Measurements from ENCODE around the gene UBE2B.
"Not testable (repeated sequence)": the region's sequence is repeated elsewhere in the genome, so short reads cannot be mapped to it uniquely, and the experiment has no call there.

The UBE2B gene

DNA sequence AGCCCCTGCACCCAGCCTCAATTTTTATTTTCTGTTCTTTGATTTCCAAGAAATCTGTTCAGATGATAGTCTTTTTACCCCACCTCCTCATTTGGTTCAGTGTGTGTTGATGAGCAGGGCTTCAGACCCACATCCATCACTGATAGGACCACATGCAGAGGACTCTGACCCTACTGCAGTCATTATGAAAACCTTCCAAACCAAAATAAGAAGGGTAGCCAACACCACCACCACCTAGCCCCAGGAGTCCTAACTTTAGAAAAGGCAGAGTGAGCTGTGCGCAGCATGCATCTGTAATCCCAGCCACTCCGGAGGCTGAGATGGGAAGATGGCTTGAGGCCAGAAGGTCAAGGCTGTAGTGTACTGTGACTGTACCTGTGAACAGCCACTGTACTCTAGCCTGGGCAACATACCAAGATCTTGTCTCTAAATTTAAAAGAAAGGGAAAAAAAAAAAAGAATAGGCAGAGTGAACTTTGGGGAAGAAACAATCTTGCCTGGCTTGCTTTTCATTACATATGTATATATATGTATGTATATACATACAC, 27.3 kb downstream of the UBE2B start:
- no peak for DNase-seq (ENCODE audit: low read depth in 2 of 2, low spot score in 1 of 2)

DNA sequence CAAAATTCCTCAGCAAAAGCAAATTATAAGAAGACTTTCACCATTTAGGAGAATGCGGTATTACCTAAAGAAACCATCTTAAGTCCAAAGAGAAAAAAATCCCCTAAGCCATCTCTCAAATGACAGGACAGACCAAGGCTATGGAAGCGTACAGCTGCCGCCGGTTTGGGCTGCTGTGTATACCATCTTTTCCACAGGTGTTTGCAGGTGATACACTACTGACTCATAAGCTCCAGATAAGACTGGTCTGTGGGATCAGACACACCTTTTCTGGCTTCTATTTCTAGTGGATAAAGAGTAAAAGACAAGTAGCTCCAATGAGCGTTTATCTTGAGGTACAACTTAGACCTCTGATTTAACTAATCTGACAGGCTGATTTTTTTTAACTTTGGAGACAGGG, 32.6 kb downstream of the UBE2B start:
- DNase-seq (ENCODE audit: low read depth in 2 of 2, low spot score in 1 of 2), result no peak

DNA sequence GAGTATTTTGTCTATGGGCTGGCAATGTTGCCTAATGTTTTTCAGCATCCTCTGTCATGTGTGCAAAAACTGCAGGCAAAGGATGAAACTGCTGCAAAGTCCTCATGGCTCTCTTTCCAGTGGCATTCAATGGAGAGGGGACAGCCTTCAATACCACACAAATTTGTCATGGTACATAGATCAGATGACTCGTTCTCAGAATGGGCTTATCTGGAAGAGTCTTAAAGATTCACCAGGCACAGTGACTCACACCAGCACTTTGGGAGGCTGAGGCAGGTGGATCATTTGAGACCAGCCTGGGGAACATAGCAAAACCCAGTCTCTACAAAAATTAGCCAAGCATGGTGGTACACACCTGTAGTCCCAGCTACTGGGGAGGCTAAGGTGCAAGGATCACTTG, 35.0 kb downstream of the UBE2B start:
- no peak for DNase-seq (ENCODE audit: low read depth in 2 of 2, low spot score in 1 of 2)

DNA sequence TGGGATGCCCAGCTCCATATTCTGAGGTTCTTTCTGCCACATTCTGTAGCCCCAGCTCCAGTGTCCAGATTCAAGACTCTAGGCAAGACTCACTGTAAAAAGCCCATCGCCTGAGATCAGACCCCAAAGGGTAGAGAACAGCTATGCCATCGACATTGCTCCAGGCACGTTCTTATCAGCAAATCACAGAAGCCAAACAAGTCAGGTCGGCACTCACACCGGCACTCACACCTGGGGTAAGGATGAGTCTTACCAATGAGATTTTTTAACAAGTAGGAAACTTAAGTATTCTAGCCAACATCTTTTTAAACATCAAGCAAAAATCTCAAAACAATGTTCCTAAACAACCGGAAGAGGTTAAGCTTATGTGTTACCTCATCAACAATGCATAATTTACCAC, 38.0 kb downstream of the UBE2B start:
- DNase-seq (ENCODE audit: low read depth in 2 of 2, low spot score in 1 of 2), result no peak

DNA sequence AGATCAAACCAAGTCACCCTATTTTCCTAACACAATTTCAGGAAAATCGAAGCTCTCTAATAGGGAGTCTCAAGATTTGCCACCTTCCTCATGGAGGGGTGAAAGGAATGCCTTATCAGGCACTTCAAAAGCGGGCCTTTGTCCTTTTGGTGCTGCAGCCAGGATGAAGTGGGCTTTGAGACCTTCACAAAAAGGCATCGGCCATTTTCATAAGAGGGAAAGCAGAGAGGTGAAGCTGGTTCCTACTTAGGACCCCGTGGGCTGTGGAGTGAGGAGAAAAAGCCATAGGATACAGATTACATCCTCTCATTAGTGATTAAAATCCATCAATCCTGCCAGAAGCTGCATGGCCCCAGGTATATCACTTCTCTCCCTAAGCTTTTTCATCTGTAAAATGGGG, 39.5 kb downstream of the UBE2B start:
- no peak for DNase-seq (ENCODE audit: low read depth in 2 of 2, low spot score in 1 of 2)

DNA sequence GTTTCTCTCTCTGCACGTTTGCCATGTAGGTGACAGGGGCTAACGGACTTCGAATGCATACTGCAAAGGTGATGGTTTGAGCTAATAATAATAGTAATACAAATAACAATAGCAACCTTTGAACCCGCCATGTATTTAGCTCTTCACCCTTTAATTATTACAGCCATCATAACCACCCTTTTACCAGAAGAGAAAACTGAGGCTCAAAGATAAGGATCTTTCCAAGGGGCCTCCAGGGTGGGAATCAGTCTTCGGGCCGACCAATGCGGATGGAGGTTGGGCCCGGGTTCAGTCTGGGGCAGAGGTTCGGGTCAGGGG, 39.8 kb downstream of the UBE2B start:
- DNase-seq (ENCODE audit: low read depth in 2 of 2, low spot score in 1 of 2), result no peak

DNA sequence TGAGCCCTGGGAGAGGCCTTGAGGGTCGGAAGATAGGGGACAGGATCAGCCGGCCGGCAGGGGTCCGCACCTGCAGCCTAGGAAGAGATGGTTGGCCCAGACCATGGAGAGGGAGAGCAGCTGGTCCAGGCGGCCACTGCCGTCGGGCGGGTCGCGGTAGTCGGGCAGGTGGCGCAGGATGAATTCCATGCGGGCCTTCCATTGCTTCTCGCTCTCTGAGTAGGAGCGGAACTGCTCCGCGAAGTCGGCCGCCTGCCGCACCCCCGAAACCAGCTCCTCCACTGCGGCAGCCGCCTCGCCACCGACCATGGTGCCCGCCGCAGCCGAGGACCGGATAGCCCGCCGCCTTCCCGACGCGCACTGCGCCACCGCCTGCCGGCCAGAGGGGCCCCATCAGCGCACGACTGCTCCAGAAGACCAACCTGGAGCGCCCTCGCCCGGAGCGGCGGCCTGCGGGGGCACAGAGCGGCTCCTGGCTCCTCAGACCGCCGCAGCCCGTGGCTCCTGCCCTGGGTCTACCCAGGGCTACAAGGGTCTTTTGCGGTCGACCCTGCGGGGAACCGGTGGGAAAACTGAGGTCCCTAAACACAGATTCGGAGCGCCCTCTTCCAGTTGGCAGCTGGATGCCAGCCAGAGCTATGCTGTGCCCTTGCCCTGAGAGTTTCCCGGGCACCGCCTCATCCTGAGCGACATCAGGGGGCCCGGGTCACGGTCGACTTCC, 40.3 kb downstream of the UBE2B start, which contains the start of gene CDKN2AIPNL:
TSS of gene CDKN2AIPNL (minus strand) at position 336 of the 721 bp plus-strand sequence. CDS start at position 309, 27 bp downstream.
- DNase-seq (ENCODE audit: low read depth in 2 of 2, low spot score in 1 of 2), result peak; percentile 62 to 81

DNA sequence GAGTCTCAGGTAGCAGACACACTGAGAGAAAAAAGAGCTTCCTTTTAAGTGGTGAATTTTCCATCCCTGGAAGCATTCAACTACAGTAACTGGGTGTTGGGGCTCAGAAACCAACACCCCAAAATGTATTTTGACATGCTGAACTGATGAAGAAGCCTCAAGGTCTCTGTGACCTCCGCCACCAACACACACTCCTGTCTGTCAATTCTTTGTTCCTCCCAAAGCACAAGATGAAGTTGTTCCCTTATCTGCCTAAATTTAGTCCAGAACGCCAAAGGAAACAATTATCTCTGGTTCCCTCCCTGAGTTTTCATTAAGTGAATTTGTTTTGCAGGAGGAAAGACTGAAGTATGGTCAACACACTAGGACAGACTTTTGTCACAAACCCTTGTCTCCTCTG, 41.7 kb downstream of the UBE2B start:
- DNase-seq (ENCODE audit: low read depth in 2 of 2, low spot score in 1 of 2), result no peak

DNA sequence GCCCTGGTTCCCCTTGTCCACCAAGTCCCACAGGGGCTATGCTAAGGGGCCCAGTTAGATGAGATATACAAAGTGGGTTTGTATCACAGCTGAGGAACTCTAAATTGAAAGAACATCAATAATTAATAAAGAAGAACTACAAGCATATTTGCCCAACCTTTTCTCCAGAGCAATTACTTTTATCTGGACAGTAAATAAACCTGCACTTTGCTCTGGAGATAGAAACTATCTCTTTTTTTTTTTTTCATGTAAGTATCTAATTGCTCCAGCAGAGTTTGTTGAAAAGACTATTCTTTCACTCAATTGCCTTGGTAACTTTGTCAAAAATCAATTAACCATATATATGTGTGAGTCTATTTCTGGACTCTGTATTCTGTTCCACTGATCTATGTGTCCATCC, 46.3 kb downstream of the UBE2B start:
- DNase-seq (ENCODE audit: low read depth in 2 of 2, low spot score in 1 of 2), result no peak

DNA sequence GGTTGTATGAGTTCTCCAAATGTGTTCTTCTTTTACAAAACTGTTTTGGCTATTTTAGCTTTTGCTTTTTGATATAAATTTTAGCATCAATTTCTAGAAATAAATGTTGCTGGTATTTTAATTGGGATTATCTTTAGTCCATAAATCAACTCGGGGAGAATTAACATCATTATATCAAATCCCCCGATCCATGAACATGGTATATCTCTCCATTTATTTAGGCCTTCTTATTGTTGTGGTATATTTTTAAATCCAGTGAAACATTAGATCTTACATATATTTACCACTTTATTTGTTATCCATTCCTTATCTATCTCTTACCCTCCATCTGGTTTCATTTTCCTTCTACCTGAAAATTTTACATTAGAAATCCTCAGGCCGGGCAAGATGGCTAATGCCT, 47.6 kb downstream of the UBE2B start:
- no peak for DNase-seq (ENCODE audit: low read depth in 2 of 2, low spot score in 1 of 2)

DNA sequence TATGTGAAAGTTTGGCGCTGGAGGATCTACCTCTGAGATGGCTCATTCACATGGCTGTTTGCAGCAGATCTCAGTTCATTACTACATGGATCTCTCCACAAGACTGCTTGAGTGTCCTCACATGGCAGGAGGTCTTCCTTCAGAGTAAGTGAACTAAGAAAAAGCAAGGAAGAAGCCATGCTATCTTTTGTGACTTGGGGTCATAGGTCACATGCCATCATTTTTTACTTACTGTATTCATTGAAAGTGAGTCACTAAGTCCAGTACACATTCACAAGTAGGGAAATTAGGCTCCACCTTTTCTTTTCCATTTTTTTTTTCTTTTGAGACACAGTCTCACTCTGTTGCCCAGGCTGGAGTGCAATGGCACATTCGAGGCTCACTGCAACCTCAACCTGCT, 49.0 kb downstream of the UBE2B start:
- no peak for DNase-seq (ENCODE audit: low read depth in 2 of 2, low spot score in 1 of 2)

DNA sequence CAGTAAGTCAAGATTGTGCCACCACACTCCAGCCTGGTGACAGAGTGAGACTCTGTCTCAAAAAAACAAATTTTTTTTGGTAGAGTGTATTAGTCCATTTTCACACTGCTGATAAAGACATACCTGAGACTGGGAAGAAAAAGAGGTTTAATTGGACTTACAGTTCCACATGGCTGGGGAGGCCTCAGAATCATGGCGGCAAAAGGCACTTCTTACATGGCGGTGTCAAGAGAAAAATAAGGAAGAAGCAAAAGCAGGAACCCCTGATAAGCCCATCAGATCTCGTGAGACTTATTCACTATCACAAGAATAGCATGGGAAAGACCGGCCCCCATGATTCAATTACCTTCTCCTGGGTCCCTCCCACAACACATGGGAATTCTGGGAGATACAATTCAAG, 49.7 kb downstream of the UBE2B start:
- not testable (repeated sequence) for DNase-seq (ENCODE audit: low read depth in 2 of 2, low spot score in 1 of 2)

DNA sequence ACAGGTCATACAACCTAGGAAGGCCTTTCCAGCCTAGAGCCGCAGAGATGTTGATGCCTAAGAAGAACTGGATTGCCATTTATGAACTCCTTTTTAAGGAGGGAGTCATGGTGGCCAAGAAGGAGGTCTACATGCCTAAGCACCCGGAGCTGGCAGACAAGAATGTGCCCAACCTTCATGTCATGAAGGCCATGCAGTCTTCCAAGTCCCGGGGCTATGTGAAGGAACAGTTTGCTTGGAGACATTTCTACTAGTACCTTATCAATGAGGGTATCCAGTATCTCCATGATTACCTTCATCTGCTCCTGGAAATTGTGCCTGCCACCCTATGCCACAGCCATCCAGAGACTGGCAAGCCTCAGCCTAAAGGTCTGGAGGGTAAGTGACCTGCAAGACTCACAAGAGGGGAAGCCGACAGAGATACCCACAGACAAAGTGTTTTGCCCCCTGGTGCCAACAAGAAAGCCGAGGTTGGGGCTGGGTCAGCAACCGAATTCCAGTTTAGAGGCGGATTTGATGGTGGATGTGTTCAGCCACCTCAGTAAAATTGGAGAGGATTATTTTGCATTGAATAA, 51.5 kb downstream of the UBE2B start:
- DNase-seq (ENCODE audit: low read depth in 2 of 2, low spot score in 1 of 2), result no peak

DNA sequence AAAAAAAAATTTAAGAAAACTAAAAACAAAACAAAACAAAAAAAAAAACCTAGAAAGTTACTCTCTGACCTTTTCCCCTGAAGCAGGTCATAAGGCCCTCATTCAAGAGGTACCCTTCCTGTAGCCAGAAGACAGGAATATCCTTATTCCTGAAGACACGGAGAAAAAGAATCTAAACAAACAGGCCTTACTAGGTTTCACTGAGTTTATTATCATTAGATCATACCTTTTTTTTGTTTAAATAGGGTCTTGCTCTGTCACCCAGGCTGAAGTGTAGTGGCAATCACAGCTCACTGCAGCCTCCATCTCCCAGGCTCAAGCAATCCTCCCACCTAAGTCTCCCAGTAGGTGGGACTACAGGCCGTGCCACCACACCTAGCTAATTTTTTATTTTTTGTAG, 52.0 kb downstream of the UBE2B start:
- DNase-seq (ENCODE audit: low read depth in 2 of 2, low spot score in 1 of 2), result no peak

DNA sequence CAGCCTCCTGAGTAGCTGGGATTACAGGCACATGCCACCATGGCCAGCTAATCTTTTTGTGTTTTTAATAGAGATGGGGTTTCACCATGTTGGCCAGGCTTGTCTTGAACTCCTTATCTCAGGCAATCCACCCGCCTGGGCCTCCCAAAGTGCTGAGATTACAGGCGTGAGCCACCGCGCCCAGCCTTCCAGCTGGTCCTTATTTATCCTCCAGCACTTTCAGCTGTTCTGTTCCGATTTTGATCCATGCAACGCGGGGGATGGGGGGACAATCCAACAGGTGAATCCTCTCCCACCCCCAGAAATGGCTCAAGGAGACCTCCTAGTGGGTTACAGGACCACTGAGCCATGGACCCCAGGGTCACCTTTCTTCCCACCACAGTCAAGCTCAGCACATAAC, 55.0 kb downstream of the UBE2B start:
- DNase-seq (ENCODE audit: low read depth in 2 of 2, low spot score in 1 of 2), result no peak

DNA sequence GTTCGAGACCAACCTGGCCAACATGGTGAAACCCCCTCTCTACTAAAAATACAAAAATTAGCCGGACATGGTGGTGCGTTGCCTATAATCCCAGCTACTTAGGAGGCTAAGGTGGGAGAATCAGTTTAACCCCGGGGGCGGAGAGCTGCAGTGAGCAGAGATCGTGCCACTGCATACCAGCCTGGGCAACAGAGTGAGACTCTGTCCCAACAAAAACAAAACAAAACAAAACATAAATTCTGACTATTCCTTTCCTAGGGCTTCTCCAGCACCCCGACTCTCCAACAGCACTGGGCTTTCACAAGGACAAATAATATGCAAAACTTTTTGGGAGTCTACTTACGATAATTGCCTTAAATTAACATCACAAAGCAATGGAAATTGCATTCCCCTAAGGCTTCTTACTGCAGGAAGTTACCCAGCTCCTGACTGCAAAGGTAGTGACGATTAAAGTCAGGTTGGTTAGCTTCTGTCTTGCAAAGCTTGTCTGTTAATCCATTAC, 56.2 kb downstream of the UBE2B start:
- no peak for DNase-seq (ENCODE audit: low read depth in 2 of 2, low spot score in 1 of 2)

DNA sequence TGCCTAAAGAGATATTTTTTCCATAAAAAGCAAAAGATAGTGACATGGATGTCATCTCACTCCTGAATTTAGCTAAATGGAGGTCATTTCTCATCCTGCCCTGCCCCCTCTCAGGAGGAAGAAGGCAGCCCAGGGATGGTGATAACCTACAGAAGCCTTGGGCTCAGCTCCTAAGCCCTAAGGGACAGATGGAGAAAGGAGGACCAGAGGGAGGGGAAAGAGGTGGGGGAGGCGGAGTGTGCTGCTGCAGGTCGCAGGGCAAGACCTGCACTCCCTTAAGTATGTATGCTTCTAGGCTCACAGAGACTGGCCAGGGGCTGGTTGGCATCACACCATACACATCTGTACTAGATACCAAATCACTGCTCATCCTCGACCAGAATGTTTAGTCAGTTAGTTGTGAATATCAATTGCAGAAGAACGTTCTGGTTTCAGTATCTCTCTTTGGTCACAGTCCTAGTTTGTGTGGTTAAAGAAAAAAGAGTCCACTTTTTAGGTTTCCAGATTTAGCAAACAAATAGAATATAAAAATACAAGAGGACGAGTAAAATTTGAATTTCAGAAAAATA, 58.7 kb downstream of the UBE2B start:
- DNase-seq (ENCODE audit: low read depth in 2 of 2, low spot score in 1 of 2), result no peak

DNA sequence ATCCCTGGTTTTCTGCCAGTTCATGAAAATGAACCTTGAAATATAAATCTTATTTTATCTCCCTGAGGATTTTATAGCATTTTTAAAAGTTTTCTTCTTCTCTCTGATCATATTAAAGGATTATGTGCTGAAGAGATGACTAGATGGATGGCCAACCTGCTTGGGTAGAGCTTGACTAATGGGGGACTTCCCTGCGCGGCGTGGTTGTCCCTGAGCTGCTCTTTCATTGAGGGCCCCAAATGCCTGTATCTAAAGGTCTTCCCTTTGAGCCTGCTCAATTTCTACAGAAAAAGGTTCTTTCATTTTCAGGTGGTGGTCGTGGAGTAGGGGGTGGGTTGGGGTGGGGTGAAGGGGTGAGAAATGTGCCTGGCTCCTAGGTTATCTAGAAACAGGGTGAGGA, 60.8 kb downstream of the UBE2B start:
- no peak for DNase-seq (ENCODE audit: low read depth in 2 of 2, low spot score in 1 of 2)

DNA sequence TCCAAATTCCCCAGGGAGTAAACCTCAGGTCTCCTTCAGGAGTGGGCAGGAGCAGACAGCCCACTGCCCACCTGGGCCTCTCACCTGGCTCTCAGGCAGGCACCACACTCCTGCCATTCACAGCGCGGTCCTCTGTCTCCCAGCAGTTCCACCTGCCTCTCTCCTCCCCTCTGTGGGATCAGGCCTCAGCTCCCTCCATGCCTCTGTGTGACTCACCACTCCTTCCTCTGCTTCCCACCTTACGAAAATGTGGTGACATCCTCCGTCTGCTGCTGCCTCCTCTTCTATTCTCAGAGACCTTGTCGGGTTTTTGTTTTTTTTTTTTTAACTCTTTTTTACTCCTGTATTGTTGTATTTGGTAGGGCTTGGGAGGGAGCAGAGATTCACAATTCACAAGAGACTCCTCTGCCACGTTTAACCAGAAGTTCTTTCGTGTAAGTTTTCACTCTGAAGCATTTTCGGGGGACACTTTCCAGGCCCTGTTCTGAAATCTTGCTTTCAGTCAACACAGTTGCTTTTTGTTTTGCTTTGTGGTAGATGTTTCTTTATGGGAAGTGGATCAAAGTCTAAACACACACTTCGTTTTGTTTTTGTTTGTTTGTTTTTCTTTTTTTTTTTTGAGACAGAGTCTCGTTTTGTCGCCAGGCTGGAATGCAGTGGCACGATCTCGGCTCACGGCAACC, 61.4 kb downstream of the UBE2B start:
- DNase-seq (ENCODE audit: low read depth in 2 of 2, low spot score in 1 of 2), result no peak

DNA sequence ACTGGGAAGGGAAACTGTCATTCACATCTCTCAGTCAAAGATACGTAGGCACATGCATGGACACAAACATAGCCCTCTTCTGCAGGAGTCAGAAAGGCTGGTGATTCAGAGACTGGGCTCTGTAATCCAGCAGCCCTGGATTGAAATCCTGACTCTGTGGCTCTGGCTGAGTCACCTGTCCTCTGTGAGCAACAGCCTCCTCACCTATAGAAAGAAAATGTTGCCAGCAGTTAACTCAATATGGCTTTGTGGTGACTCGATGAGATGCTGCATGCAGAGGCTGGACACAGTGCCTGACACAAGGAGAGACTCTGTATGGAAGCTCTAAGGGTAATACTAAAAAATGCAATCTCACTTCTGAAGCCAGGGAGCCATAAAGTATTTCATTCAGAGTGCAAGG, 64.2 kb downstream of the UBE2B start:
- DNase-seq (ENCODE audit: low read depth in 2 of 2, low spot score in 1 of 2), result no peak

DNA sequence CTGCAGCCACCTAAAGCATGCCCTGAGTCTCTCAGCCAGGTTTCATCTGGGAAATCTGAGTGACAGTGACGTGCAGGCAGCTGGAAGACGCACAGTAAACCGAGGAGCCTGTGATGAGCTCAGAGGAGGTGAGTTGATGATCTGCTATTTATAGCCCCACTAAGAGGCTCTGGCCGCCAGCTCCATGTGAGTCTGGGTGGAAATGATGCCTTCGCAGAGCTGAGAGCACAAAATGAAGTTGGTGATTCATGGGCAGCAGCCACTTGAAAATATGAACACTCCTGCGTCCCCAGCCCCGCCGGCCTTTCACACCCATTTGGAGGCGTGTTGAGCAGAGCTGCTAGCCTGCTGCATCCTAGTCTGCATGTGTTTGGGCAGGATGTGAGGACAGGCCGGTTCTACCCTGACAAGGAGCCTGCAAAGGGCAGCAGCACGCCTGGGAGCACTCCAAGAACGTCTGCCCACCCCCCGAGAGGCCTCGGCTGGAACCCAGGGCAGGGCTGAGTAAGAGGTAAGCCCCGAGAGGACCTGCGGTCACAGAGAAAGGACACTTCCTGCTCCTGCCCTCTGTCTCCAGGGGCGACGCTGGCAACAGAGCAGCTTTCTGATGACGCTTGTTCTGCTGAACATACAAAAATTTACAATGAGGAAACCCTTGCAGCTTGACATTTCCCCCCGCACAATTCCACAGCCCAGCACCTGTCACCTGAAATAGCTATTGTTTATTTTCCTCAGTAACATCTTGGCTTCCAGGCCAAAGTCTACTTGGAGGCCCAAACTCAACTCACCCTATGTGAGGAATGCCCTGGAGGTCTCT, 65.4 kb downstream of the UBE2B start:
- DNase-seq (ENCODE audit: low read depth in 2 of 2, low spot score in 1 of 2), result peak in 1 of 2 donors; percentile 29
